Fibroblast of gingiva (primary cell): ENCODE data around the gene MACF1.
"Not testable (repeated sequence)": the region's sequence is repeated elsewhere in the genome, so short reads cannot be mapped to it uniquely, and the experiment has no call there.

Experiments used
- DNase-seq: peaks from one replicate; pipeline ENCODE4 v3.0.0-alpha.2; 2011; ENCODE audit warnings: low read depth

MACF1 gene

DNA sequence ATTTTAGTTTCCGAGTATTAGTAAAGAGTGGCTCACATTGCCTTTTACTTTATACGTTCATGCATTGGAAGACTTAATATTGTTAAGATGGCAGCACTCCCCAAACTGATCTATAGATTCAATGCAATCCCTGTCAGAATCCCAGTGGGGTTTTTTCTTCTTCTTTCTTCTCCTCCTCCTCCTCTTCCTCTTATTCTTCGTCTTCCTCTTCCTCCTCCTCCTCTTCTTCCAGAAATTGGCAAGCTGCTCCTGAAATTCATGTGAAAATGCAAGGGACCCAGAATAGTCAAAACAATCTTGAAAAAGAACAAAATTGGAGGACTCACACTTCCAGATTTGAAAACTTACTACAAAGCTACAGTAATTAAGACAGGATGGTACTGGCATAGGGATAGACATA is 23.2 kb upstream of the MACF1 start:
- no peak for DNase-seq

DNA sequence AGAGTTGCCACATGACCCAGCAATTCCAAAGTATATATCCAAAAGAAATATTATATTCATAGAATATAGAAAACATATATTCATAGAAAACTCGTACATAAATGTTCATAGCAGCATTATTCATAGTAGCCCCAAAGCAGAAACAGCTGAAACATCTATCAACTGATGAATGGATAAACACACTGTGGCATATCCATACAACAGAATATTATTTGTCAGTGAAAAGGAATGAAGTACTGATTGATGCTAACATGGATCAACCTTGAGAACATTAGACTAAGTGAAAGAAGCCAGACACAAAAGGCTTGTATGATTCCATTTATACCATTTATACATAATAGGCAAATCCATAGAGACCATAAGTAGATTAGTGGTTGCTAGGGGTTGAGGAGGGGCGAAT is 21.7 kb upstream of the MACF1 start:
- no peak for DNase-seq

DNA sequence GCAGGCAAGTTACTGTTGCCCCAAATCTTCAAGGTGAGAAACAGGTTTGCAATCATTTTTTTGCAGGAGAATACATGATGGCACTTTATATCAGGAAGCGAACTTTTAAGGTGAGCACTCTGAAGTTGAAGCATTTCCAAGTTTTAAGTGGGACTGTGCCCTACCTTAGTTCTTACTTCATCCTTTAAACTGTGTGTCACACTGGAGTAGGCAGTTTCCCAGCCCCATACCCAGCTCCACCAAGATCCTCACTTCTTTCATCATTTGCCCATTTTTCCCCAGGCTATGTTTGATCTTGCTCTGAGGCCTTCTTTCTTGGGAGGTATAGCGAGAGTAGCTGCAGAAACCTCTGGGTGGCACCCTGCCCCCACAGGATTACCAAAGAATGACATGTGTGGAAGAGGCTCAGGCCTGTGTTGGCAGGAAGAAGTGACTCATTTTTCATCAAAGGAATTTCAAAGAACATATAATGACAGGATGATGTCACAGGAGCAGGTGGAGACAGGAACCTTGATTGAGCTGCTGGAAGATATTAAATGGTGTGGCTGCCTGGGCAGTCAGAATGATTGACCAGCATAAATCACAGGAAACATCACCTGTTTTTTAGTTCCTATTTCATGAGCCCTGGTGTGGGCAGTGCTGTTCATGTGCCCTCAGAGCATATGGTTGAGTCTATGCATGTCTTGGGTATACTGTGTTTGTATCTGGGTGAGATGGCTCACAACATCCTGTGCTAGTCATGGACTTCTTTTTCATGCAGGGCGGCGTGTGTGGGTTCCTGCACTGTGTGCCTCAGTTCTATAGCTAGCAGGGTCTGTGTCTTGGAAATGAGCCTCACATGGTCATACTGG is 20.8 kb upstream of the MACF1 start:
- peak; percentile 53 for DNase-seq

DNA sequence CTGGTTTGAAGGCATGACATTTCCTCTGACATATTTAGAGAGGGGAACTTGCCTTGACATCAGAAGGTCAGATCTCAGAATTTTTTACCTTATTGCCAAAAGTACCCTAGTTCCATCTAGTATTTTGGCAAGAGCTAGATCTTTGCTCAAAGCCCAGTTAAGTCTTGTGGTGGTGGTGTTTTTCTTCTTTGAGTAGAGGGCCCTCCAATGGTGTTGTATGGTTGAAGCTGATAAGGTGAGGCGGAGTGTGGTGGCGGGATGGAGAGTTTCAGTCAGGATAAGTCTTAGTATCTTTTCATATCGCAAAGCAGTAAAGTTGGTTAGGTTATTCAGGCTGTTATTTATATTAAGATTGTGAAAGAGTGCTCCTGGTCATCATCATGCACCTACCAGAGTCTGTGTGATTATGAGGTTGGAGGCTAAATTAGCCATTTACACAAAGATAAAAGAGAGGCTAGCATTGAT is 20.1 kb upstream of the MACF1 start:
- no peak for DNase-seq

DNA sequence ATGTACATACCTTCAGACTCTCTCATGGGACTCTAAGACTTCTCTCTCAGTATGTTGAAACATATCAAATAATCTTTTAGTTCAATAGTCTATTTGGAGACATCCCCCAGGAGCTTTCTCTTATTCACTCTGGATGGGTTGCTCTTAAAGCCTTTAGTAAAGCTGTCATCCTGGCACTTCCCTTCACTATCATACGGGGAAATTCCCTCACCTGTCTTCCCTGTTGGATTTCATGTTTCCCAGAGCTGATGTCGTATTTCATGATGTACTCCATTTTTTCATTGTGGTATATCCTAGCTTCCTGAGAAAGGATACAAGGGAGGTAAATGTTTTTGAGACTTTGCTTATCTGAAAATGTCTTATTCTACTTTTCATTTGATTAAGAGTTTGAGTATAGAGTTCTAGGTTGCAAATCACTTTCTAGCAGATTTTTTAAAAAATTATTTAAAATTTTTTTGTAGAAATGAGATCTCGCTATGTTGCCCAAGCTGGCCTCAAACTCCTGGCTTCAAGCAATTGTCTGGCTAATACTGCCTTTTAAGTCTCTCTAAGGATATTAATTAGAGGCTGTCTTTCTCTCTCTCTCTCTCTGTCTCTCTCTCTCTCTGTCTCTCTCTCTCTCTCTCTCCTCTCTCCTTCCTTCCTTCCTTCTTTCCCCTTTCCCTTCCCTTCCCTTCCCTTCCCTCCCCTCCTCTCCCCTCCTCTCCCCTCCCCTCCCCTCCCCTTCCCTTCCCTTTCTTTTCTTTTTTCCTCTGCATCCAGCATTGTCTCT is 17.0 kb upstream of the MACF1 start:
- DNase-seq, result no peak

DNA sequence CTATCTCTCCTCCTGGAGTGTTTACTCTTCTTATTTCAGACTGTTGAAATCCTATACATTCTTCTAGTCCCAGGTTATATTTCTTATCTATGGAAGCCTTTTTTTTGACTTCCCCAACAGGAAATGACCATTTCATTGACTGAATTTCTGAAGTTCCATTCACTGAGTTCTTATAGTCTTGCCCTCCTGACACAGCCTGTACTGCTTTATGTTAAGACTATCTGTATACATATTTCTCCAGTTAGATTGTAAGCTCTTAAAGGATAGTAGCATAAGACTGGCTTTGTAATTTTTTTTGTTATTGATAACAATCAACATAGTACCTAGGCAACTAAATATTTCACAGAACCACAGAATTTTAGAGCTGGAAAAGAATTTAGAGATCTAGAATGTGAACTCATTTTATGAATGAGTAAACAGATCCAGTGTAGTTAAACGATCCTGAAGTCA is 14.9 kb upstream of the MACF1 start:
- DNase-seq, result no peak

DNA sequence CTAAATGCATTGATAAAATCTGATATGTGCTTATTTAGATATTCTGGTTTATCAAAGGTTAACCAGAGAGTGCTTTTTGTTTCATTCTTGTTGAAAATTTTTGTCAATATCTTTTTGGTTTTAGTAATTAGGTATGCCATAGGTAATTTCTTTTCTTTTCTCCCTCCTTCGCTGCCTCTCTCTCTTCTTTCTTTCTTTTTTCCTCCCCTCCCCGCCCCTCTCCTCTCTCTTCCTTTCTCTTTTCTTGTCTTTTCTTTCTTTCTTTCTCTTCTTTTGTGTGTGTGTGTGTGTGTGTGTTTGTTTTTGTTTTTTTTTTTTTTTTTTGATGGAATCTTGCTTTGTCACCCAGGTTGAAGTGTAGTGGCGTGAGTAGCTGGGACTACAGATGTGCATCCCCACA is 14.4 kb upstream of the MACF1 start:
- no peak for DNase-seq

DNA sequence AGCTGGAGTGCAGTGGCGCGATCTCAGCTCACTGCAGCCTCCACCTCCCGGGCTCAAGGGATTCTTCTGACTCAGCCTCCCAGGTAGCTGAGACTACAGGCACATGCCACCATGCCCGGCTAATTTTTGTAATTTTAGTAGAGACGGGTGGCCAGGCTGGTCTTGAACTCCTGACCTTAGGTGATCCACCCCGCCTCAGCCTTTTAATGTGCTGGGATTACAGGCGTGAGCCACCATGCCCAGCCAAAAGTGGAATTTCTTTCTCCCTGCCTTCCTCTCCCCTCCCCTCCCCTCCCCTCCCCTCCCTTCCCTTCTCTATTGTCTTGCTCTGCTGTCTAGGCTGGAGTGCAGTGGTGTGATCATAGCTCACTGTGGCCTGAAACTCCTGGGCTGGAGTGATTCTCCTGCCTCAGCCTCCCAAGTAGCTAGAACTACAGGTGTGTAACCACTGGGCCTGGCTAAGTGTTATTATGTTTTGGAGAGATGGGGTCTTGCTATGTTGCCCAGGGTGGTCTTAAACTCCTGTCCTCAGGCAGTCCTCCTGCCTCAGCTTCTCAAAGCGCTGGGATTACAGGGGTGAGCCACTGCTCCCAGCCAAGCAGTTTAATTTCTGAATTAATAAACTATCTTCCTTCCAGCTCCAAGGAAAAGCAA is 10.0 kb upstream of the MACF1 start:
- no peak for DNase-seq

DNA sequence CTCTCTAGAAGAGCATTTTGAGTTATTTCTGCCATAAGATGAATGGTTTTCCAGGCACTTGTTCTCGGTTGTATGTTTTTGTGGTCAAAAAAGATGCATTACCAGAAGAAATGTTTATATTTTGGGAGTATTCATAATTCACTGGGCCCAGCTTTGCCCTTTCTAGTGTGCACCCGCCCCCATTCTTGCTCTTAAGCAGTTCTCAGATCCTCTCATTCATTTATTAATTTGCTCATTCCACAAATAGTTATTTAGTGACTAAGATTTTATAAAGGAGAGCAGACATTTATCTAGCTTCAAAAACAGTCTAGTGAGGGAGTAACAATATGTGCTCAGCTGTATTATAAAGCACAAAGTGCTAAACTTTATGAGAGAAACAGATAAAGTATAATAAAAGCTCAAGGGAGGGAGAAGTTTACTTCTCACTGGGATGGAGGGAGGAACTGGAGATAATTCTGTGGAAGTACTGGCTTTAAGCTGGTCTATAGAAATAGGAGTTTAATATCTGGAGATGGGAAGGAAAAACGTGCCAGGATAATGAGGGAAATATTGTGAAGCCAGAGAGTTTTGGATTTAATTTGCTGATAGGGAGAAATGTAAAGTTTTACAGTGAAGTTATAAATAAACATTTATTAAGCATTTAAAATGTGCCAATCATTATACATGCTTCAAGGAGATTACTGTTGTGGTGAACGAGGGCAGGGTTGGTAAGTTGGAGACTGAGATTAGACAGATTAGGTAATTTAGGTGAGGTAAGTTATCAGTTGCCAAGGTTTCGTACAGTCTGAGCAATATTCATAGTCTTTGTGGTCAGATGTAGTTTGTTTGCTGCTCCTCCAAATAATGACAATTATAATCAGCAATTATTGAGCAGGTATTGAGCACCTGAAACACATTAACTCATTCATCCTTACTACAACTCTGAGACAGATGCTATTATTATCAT is 9.1 kb upstream of the MACF1 start:
- DNase-seq, result peak; percentile 34

DNA sequence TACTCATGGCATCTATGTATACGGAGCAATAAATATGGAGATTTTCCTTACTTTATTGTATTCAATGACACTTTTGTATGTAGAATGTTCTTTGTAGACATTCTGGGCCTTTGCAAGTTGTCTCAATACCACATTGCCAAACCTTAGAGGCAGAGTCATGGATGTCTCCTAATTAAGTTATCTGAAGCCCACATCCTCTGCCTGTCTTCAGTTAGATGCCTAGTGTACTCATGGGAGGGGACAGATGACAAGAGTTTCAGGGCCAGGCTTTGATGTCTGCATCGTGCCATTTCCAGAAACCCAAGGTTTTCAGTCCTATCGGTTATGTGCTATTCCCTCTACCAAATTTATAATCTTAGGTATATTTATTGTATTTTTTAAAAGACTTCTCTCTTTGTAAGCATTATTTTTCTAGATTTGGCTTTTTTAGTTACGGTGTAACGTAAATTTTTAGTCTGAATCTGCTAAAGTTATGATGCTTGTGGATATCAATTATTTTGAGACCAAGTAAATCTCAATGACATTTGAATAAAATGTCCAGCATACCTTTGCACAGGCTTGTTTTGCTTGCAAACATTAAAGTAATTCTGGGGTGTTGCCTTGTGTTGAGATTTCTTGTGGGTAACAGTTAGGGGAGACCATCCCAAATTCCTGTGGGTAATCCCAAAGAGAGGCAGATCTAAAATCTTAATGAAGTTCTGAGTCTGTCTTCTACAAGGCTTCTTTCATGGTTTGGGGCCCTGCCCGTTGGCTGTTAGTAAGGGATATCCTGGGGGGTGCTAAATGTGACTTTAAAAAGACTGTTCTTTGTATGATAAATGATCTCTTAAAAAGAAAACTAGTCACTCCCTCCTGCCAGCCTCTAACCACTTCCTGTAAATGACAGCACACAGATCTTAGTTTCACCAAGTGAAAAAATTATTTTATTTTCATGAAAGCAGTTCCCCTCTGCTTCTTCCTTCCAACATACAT is 8.0 kb upstream of the MACF1 start:
- peak; percentile 24 for DNase-seq

DNA sequence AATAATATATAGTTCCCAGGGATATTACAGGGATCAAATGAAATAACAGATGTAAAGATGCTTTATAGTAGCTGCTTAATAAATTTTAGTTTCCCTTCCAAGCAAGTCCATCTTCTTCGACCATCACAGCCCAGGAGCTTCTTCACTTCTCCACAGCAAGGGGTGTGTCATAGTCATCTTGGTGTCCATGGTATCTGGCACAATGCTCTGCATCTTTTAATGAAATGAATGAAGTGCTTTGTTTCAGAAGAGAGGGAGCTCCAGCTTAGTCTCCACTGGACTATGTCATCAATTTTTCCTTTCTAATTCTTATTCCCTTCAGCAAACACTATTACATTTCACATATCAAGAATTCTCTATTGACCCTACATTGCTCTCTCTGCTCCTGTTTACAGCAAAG is 4.9 kb upstream of the MACF1 start:
- no peak for DNase-seq

DNA sequence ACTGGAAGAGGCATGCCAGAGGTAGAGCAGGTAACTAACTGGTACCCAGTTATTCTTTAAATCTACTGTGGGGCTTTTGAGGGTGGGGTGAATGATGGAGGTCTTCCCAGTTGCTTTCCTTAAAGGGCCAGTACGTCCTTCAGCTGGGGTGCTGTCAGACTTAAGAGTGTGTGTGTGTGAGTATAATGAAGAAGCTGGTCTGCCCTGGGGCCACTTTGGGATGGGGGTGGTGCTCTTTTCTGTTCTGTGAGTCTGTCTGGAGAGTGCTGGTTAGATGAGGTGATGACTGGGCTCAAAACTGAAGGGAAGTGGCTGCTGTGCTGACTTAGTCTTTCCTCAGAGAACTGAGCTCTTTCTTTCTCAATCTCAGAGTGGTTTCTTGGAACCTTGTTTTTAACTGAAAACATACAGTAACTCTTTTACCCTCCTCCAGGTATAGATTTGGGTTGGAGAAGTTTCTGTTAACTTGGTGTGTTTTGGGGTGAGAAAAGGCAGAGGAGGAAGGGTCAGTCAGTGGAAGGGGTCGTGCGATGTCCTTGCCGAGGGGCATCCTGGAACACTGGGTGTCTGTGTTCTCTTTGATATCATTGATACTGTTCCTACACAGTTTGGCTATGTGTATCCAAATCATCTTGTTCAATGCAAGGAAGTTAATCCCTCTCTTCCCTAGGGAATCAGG is 746 bp downstream of the MACF1 start:
- peak; percentile 63 for DNase-seq

DNA sequence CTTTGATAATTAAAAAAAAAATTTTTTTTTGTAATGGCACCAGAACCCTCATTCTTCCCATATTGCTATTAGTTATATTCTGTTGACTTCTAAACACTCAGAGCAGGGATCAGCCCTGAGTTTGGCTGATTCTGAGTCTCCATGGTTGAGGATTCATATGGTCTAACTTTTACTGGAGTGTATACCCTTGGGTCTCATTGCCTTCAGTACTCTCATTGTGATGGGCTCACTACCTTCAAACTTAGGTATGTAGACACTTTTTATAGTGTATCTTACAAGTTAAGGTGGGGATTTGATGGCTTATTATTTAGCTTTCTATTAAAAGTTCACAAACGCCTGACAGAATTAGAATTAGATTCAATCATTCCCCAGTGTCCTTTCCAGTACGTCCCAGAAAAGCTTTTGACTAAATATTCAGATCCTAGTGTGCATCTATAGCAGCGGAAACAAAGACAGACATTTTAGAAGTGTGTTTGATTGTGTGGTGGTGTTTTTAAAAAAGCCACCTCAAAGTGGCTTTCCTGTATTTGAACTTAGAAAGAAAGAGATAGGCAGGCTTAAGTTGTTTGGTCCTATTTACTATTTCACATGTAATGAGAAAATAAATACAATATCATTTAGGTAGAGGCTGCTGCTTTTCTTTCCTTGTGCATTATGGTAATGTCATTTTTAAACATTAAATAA is 1.4 kb downstream of the MACF1 start:
- DNase-seq, result no peak

DNA sequence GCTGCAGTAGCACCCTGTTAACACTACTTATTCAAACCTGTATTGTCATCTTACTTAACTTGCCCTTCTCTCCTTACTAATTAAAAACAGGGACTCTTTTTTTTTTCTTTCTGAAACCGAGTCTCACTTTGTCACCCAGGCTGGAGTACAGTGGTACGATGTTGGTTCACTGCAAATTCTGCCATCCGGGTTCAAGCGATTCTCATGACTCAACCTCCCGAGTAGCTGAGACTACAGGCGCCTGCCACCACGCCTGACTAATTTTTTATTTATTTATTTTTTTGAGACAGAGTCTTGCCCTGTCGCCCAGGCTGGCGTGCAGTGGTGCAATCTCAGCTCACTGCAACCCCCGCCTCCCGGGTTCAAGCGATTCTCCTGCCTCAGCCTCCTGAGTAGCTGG is 3.9 kb downstream of the MACF1 start:
- not testable (repeated sequence) for DNase-seq

DNA sequence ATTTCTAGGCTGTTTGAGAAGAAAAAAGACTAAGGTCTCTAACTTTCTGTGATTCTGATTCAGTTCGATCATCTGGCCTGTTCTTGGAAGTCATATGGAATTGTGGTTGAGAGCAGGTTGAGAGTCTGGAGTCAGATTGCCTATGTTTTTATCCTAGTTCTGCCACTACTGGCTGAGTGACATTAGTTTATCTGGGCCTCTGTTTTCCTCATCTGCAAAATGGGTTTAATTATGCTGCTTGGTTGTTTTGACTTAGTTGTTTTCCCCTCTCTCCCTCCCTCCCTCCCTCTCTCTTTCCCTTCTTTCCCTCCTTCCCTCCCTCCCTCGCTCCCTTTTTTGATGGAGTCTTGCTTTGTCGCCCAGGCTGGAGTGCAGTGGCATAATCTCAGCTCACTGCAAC is 6.2 kb downstream of the MACF1 start:
- DNase-seq, result no peak

DNA sequence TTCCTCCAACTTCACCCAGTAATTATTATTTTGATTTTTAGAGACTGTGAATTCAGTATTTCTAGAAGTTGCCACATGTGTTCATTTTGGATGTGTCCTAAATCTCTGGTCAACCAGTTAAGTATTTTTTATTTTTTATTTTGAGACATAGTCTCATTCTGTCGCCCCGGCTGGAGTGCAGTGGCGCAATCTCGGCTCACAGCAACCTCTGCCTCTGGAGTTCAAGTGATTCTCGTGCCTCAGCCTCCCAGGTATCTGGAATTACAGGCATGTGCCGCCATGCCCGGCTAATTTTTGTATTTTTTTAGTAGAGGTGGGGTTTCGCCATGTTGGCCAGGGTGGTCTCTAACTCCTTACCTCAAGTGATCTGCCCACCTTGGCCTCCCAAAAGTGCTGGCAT is 8.0 kb downstream of the MACF1 start:
- DNase-seq, result no peak

DNA sequence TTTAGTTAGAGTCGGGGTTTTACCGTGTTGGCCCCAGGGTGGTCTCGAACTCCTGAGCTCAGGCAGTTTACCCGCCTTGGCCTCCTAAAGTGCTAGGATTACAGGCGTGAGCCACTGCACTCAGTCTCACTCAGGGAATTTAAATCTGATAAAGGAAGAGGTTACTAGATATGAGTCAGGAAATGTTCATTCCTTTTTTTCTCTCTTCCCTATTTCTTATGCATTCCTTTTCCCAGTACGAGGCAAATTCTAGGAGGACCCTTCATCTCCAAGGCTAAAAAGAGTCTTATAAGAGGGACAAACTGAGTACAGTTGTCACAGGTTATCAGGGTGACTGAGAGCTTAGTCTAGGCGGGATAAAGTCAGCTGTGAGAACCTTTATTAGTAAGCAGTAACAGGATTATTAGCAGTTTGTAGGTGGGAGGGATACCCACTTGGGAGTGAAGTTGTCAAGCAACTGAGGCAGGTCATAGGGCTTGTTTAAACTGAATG is 9.1 kb downstream of the MACF1 start:
- DNase-seq, result no peak

DNA sequence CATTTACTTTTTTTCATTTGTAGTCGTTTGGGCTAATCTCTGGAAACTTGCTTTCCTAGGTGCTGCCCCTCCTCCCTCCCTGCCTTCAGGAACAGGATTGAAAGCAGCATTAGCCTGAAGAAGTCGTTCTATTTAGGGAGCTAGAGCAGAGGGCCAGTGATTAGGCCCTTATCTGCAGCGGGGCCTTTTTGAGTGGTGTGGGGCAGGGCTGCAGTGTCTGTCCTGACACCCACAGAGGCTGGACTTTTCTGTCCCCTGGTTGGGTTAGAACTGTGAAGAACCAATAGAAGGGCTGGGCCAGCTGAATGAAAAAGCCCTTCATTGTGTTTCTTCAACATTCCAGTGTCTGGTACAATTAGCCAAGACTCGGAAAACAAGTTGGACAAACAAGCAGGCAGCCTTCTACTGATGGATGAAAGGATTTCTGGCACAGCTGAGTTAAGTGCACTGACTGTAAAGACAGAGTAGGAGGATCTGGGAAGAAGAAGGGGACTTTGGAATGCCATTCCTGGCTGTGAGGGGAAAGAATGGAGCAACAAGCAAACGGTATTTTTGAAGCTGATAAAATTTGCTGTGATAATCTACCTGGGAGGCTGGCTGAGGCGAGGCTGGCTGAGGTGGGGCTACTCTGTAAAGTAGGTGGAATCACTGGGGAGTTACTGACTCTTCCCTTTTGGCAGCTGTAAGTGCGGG is 9.7 kb downstream of the MACF1 start:
- no peak for DNase-seq

DNA sequence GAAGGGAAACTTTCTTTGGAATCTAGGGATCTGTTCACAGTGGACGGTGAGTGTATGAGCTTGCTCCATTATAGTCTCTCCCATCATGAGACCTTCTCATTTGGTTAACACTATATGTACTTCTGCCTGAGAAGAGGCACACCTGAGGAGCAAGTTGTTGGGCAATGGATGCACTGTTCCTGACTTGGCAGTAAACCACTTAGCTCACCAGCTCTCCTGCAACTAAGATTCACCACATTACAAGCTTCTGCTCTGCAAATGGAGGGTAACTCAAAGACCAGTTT is 10.2 kb downstream of the MACF1 start:
- no peak for DNase-seq
